ENCODE measurements around the gene GMDS.

Gene GMDS

DNA sequence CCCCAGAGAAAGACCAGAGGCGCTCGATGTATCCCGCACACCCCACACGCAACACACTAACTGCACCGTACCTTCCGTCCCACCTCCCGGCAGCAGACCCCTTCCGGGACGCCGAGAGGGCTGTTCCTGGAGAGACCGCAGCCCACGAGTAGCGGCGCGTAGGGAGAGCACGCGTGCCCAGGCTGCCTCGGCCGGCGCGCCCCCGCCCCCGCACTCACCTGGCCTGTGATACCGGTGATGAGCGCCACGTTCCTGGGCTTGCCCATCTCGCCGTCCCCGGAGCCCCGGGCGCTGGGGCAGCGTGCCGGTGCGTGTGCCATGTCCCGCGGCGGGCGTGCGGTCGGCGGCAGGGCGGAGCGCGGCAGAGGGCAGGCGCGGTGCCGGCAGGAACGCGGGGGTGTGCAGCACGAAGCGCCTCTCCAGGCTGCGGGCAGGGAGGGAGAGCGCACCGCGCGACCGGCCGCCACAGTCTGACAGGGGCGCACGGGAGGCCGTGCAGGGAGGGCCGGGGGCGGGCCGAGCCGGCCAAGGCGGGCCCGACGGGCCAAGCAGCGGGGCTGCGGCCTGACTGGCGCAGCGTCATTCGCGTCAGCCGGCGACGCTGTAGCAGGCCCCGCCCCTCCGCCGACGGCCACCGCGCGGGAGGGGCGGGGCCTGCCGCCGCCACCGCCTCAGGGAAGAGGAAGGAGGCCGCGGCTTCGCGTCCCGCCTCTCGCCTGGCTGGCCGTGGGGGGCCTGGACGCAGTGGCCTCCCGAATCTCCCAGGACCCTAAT, at the start of gene GMDS:
GMDS (minus strand) TSS at position 503 of the 774 bp plus-strand sequence.
- in situ Hi-C loops (cut with HindIII; ENCODE audit: low sequenced_read_pairs) = no loop called here

GRCh38 chr6:2285510-2285909, 40.1 kb upstream of the GMDS start:
- in situ Hi-C loops (cut with HindIII; ENCODE audit: low sequenced_read_pairs) = no loop called here

GRCh38 chr6:2275892-2276242, 30.5 kb upstream of the GMDS start:
- in situ Hi-C loops (cut with HindIII; ENCODE audit: low sequenced_read_pairs) = no loop called here

GRCh38 chr6:2274981-2275891, 29.8 kb upstream of the GMDS start:
- in situ Hi-C loops (cut with HindIII; ENCODE audit: low sequenced_read_pairs) = no loop called here

DNA sequence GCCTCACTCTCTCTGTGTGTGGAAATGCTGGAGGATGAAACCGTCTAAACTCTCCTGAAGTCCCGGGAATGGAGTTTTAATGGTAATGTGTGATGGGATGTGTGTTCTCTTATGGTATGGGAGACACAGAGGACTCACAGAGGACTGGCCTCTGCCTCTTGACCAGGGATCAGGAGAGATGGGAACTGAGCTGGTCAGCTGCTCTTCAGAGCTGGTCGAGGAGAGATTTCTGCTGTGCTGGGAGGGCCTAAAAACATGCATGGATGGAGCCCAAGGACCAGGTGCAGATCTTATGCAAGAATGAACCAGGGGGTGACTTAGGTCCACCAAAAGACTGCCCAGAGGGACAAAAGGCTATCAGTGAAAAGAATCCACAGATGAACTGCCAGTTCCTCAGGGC, 27.3 kb upstream of the GMDS start:
- in situ Hi-C loops (cut with HindIII; ENCODE audit: low sequenced_read_pairs) = no loop called here

GRCh38 chr6:2270054-2270453, 24.6 kb upstream of the GMDS start:
- in situ Hi-C loops (cut with HindIII; ENCODE audit: low sequenced_read_pairs) = no loop called here

- in situ Hi-C loops (cut with HindIII; ENCODE audit: low sequenced_read_pairs) = no loop called here
Observed at GRCh38 chr6:2266841-2267240, 21.4 kb upstream of the GMDS start.

- in situ Hi-C loops (cut with HindIII; ENCODE audit: low sequenced_read_pairs) = no loop called here
Observed at GRCh38 chr6:2266031-2266795, 20.8 kb upstream of the GMDS start.

GRCh38 chr6:2264932-2265331, 19.5 kb upstream of the GMDS start:
- in situ Hi-C loops (cut with HindIII; ENCODE audit: low sequenced_read_pairs) = no loop called here

- in situ Hi-C loops (cut with HindIII; ENCODE audit: low sequenced_read_pairs) = no loop called here
Observed at GRCh38 chr6:2263896-2264295, 18.5 kb upstream of the GMDS start.

- in situ Hi-C loops (cut with HindIII; ENCODE audit: low sequenced_read_pairs) = no loop called here
Observed at GRCh38 chr6:2259574-2259973, 14.2 kb upstream of the GMDS start.

- in situ Hi-C loops (cut with HindIII; ENCODE audit: low sequenced_read_pairs) = no loop called here
Observed at GRCh38 chr6:2259002-2259494, 13.6 kb upstream of the GMDS start.

- in situ Hi-C loops (cut with HindIII; ENCODE audit: low sequenced_read_pairs) = no loop called here
Observed at GRCh38 chr6:2258112-2258511, 12.7 kb upstream of the GMDS start.

GRCh38 chr6:2257363-2257762, 12.0 kb upstream of the GMDS start:
- in situ Hi-C loops (cut with HindIII; ENCODE audit: low sequenced_read_pairs) = no loop called here

DNA sequence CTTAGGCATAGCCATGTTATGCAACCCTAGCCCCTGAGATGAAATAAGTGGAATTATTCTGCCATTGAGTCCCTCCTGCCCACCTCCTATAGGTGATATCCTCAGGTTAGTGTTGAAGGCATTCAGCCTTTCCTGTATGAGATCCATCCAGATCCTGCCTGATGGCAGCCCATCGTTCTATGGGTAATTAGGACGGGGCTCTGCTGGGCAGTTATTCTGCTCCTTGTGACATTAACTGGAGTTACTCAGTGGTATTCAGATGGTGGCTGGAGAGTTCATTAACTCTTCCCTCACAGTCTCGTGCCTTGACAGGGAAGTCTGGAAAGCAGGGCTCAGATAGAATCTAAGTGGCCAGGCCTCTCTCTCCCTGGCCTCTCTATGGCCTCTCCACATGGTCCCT, 9.3 kb upstream of the GMDS start:
- in situ Hi-C loops (cut with HindIII; ENCODE audit: low sequenced_read_pairs) = no loop called here

- in situ Hi-C loops (cut with HindIII; ENCODE audit: low sequenced_read_pairs) = no loop called here
Observed at GRCh38 chr6:2249126-2249525, 3.7 kb upstream of the GMDS start.

- in situ Hi-C loops (cut with HindIII; ENCODE audit: low sequenced_read_pairs) = no loop called here
Observed at GRCh38 chr6:2247664-2248063, 2.3 kb upstream of the GMDS start.

DNA sequence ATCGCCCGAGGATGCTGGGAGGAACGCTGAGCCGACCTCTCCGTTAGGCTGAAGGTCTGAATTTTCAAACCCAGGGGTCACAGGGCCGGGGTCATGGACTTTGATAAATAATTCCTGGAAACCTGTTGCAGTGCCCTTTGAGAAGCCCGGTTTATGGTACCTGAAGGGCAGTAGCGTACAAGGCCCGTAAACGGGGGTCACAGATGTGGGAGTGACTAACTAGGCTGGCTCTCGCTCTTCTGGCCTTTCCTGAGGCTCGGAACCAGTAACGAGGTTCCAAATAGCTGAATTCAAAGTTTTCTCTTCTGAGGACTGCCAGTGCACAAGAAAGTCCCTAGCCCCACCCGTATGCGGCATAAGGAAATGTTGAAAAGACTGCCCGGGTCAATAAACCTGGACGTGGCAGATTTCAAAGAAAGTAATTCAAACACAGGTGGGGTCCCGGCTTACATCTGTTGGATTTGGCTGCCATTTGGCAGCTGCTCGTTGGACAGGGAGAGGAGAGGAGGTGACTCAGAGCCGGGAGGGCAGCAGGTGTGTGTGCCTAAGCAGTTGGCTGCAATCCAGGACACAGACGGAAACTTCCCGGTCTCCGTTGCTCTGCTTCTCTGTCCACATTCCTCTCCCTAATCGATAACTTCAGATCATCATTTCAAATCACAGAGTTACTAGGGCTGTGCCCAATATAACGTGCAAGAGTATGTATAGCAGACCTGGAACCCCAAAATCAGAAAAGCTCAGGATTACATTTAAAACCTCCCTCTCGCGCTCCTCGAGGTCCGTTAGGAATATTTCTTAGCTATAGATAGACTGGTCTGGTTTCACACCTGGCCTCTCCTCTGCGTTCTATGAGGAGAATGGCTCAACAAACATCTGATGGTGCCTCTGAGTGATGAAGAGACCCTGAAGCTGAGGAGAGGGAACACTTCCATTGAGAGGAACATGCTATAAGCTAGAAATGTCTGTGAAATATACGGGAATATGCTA, 765 bp upstream of the GMDS start:
- in situ Hi-C loops (cut with HindIII; ENCODE audit: low sequenced_read_pairs) = no loop called here

GRCh38 chr6:2244261-2245102, 923 bp downstream of the GMDS start:
- in situ Hi-C loops (cut with HindIII; ENCODE audit: low sequenced_read_pairs) = no loop called here
